Measurements from ENCODE around the gene SGIP1. TPM values are rescaled to one million over a fixed set of nuclear protein-coding genes. Genes with fewer than 3 reads are reported as not detected.
"Not testable (repeated sequence)": the region's sequence is repeated elsewhere in the genome, so short reads cannot be mapped to it uniquely, and the experiment has no call there.

The SGIP1 gene
- total RNA-seq, 1 donor from 2014 or later, result 2.9 TPM

DNA sequence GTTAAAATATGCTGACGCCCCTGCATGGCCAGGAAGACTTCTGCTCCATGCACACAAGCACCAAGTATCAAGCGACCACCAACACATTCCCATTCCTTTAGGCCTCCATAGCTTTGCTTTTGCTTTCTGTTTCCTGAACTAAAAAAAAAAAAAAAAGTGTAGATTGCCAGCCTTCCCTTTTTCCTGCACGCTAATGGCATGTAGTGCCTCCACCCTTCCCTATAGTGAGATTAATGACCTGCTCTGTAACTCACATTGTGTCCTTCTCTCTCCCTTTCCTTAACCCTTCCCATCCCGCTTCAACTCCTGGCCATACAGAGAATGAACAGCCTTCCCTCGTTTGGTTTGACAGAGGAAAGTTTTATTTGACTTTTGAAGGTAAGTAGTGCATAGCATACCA lies 161.2 kb downstream of the SGIP1 start:
- DNase-seq (no peak), ATAC-seq (no peak)
- intact Hi-C loops (cut with micrococcal nuclease), result no loop called here

- ATAC-seq, result no peak
- DNase-seq, result no peak
- intact Hi-C loops (cut with micrococcal nuclease), result no loop called here
Observed at GRCh38 chr1:66696771-66697170, 162.8 kb downstream of the SGIP1 start.

- intact Hi-C loops (cut with micrococcal nuclease), result no loop called here
- DNase-seq, result no peak
- ATAC-seq, result no peak
Observed at GRCh38 chr1:66699213-66699612, 165.3 kb downstream of the SGIP1 start.

GRCh38 chr1:66704177-66704875 lies 170.4 kb downstream of the SGIP1 start:
- ATAC-seq, result no peak
- intact Hi-C loops (cut with micrococcal nuclease), result no loop called here
- no peak for DNase-seq

- DNase-seq, result no peak
- intact Hi-C loops (cut with micrococcal nuclease), result no loop called here
- ATAC-seq, result no peak
Observed at GRCh38 chr1:66705110-66705509, 171.2 kb downstream of the SGIP1 start.

- no peak for ATAC-seq
- DNase-seq, result no peak
- intact Hi-C loops (cut with micrococcal nuclease), result no loop called here
Observed at GRCh38 chr1:66711420-66711819, 177.5 kb downstream of the SGIP1 start.

DNA sequence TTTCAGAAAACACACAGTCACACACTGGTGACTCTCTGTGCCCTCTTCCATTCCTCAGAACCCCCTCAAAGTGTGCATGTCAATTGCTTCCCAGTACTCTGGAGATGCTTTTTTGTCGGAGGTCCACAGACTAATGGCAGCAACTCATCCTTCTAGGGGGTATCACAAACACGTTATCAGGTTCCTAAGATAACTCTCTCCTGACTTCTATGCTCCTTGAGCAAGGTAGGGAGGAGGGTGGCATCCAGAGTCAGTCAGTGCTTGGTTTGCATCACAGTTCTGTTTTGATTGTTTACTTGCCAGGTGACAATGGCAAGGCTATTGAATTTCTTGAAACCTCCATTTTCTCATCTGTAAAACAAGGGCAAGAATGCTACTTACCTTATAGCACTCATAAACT lies 178.9 kb downstream of the SGIP1 start:
- ATAC-seq, result no peak
- intact Hi-C loops (cut with micrococcal nuclease), result no loop called here
- no peak for DNase-seq

DNA sequence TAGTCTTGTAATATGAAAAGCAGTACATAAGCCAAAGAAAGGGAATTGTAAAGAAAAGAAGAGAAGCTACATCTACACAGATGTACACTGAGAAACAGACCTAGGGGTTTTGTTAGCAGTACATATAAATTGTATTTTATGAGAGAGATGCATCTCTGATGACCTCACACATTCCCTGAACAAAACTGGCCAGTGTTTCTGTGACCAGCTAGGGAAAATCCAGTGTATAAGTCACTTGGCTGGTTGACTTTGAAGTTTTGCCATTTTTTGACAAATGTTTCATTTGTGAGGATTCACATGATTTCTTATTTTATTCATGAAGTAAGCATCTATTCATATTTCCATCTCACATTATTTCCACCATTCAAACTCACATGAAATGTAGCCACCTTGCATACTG lies 190.0 kb downstream of the SGIP1 start:
- intact Hi-C loops (cut with micrococcal nuclease), result loop anchor here (10.0 kb wide), 1 partner anchor 469 kb away; no protein-coding TSS in a partner anchor
- DNase-seq, result no peak
- no peak for ATAC-seq

DNA sequence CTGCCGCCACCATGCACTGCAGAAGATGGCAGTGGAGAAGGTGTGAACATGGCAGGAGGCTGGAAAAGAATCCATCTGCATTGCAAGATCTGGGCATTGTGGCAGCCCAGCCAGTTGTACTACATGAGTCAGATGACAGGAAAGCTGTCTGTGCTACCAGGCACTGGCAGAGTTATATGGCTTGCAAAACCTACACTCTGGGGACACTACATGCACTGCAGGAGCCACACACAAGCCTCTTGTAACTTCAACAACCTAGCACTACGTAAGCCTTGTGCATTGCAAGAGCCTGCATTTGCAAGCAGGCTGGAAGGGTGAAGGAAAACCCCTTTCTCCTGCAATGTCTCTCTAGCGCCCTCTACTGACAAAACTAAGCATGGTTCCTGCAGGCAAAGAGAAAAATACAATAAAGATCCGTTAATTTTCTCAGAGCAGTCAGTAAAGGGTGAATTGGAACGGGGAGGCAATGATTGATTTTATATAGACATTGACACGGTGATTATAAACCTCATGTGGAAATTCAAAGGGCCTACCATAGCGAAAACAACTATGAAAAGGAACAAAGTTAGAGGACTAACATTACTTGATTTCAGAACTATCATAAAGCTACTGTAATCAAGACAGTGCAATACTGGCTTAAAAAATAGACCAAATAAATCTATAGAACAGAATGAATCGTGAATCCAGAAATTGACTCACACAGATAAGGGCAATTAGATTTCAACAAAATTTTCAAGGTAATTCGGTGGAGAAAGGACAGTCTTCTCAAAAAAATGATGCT lies 192.1 kb downstream of the SGIP1 start:
- intact Hi-C loops (cut with micrococcal nuclease), result loop anchor here (10.0 kb wide), 1 partner anchor 471 kb away; no protein-coding TSS in a partner anchor
- ATAC-seq, result peak; percentile 83
- no peak for DNase-seq

GRCh38 chr1:66728021-66728420 lies 194.1 kb downstream of the SGIP1 start:
- ATAC-seq (no peak), DNase-seq (no peak)
- intact Hi-C loops (cut with micrococcal nuclease), result loop anchor here (10.0 kb wide), 1 partner anchor 473 kb away; no protein-coding TSS in a partner anchor

- DNase-seq, ATAC-seq: not testable (repeated sequence)
- intact Hi-C loops (cut with micrococcal nuclease), result loop anchor here (10.0 kb wide), 1 partner anchor 474 kb away; no protein-coding TSS in a partner anchor
Observed at GRCh38 chr1:66728716-66729115, 194.8 kb downstream of the SGIP1 start.

DNA sequence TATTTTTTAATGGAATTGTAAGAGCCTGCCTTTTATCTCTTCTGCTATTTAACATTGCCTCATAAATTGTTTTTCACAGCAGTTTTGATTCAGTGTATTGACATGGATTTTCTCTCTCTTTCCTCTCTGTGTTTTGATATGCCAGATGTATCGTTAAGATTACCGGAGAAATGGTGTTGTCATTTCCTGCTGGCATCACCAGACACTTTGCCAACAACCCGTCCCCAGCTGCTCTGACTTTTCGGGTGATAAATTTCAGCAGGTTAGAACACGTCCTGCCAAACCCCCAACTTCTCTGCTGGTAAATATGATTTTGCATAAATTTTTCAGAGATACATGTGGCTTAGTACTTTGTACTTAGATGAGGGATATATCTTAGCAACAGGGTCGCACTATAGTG lies 195.2 kb downstream of the SGIP1 start:
- intact Hi-C loops (cut with micrococcal nuclease), result loop anchor here (10.0 kb wide), 1 partner anchor 474 kb away; no protein-coding TSS in a partner anchor
- no peak for DNase-seq
- ATAC-seq, result no peak

- DNase-seq, result no peak
- intact Hi-C loops (cut with micrococcal nuclease), result loop anchor here (10.0 kb wide), 1 partner anchor 475 kb away; no protein-coding TSS in a partner anchor
- ATAC-seq, result no peak
Observed at GRCh38 chr1:66729523-66729922, 195.6 kb downstream of the SGIP1 start.

DNA sequence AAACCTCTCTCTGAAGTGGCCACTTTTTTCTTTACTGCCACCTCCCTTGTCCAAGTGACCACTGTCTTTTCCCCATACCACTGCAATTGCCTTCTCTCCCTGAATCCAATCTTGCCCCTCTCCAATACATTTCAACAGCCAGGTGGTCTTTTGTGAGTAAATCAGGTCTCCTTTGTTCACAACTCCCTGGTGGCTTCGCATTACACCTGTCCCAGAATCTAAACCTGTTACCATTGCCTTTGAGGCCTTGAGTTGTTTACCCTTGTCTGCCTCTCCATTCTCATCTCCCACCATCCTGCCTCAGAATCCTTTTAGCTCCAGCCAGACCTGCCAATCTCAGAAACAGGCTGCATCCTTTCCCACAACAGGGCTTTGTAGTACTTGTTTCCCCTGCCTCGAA lies 196.5 kb downstream of the SGIP1 start:
- DNase-seq, result no peak
- intact Hi-C loops (cut with micrococcal nuclease), result no loop called here
- no peak for ATAC-seq

GRCh38 chr1:66731170-66731865 lies 197.4 kb downstream of the SGIP1 start:
- DNase-seq, result no peak
- no peak for ATAC-seq
- intact Hi-C loops (cut with micrococcal nuclease), result no loop called here

- DNase-seq (no peak), ATAC-seq (no peak)
- intact Hi-C loops (cut with micrococcal nuclease), result no loop called here
Observed at GRCh38 chr1:66732407-66733166, 198.6 kb downstream of the SGIP1 start.

GRCh38 chr1:66733348-66734017 lies 199.5 kb downstream of the SGIP1 start:
- ATAC-seq (no peak), DNase-seq (no peak)
- intact Hi-C loops (cut with micrococcal nuclease), result no loop called here

- DNase-seq; intact Hi-C loops (cut with micrococcal nuclease); ATAC-seq: not testable (repeated sequence)
Observed at GRCh38 chr1:66734531-66734930, 200.6 kb downstream of the SGIP1 start.

GRCh38 chr1:66737836-66738235 lies 203.9 kb downstream of the SGIP1 start:
- DNase-seq, result no peak
- intact Hi-C loops (cut with micrococcal nuclease), result no loop called here
- ATAC-seq, result no peak

All from left ventricle myocardium superior (tissue), 1 donor.